ENCODE results near the gene ZNF423. TPM values are rescaled to one million over a fixed set of nuclear protein-coding genes. Genes with fewer than 3 reads are reported as not detected.

The ZNF423 gene
- total RNA-seq = 0.05 TPM in 1 of 2 replicates, not detected in the other

DNA sequence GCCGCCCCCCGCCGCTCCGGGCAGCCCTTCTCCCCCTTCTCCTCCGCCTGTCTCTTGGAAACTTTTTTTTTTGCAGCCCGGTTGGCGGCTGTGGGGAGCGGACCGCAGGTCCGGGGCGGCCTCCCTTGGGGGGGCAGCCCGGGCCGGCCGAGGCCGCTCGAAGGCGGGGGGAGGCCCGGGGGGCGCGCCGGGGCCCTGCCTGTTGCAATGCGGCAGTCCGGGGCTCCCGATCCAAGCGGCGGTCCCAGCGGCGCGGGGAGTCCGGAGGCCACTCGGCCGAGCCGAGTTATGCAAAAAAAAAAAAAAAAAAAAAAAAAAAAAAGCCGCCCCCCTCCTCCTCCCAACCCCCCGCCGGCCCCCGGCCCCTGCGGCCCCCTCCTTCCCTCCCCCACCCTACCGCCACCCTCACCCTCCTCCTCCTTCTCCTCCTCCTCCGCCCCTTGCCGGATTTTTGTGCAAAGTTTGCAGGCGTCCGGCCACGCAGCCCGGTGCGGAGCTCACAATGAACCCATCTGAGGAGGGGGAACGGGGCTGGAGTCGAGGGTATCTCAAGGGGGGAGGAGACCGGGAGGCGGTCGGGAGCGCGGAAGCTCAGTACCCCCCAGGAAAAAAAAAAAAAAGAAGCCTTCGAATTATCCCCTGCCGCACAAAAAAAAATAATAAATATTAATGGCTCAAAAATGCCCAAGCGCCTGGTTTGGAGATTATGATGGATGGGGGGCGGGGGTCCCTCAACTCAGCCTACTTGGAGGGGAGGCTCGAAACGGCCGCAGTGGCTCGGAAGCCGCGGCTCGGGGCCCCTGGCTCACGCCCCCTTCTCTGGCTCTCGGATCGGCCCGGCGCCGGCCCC, at the start of gene ZNF423:
Gene ZNF423, minus strand, starts transcription at position 291 of the 850 bp plus-strand sequence. CDS start 338 bp downstream, outside the sequence.
- intact Hi-C loops (cut with micrococcal nuclease) = loop anchor here (2.0 to 10.0 kb wide), 4 partner anchors 21 to 689 kb away; partner anchors contain the start of genes NKD1 and TENT4B

GRCh38 chr16:49904348-49905062, 48.6 kb upstream of the ZNF423 start:
- intact Hi-C loops (cut with micrococcal nuclease) = no loop called here

- intact Hi-C loops (cut with micrococcal nuclease) = no loop called here
These were observed 47.0 kb upstream of the ZNF423 start for GRCh38 chr16:49902908-49903307.

GRCh38 chr16:49901711-49902110, 45.8 kb upstream of the ZNF423 start:
- intact Hi-C loops (cut with micrococcal nuclease) = no loop called here

DNA sequence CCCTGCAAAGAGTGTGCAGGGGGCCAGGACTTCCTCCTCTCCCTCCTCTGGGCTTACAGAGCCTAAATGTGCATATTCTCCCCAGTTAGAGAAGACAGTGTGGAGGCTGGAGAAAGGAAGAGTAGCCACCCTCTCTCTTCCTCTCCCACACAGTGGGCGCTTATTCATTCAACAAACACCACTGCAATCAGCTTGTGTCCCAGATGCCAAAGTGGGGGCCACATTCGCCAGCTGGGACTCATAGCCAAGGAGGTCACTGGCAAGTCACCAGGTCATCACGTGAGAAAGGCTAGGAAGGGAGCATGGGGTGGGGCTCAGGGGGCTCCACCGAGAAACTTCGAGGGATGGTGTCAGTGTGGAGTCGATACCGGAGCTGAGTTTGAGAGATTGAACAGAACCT, 45.0 kb upstream of the ZNF423 start:
- intact Hi-C loops (cut with micrococcal nuclease) = no loop called here

- intact Hi-C loops (cut with micrococcal nuclease) = no loop called here
These were observed 44.2 kb upstream of the ZNF423 start for GRCh38 chr16:49899991-49900695.

DNA sequence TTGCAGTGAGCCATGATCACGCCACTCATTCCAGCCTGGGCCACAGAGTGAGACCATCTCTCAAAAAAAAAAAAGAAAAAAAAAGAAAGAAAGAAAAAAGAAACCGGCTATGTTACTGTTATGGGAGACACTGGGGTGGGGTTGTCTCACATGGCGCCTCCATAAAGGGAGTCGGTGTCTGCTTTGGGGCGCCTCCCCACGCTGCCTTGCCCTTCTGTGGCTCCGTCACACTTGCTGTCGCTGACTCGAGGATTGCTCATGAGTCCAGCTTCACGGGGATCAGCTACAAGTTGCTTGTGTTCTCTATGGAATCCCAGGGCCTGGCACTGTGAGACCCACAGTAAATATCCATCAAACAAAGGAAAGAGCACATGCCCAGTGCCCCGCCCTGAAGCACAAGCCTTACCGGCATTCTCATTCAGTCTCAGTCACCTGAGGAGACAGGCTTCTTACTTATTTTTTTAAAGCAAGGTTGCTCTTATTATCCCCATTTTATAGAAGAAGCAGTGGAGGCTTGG, 40.6 kb upstream of the ZNF423 start:
- intact Hi-C loops (cut with micrococcal nuclease) = no loop called here

DNA sequence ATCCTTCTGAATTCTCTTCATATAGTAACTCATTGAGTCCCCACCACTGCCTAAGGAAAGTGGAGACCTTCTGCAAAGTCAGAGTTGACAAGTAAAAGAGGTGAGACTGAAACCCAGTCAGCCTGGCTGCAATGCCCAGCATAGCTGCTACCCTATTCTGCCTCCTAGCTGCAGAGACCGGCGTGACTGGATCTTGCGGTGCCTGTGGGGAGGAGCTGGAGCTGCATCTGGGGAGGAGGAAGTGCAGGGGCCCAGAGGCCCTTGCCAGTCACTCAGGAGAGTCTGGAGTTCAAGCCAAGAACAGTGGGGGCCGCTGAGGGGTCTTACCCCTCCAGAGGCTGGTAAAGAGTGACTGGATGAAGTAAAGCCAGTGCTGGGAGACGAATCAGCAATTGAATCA, 35.0 kb upstream of the ZNF423 start:
- intact Hi-C loops (cut with micrococcal nuclease) = no loop called here

DNA sequence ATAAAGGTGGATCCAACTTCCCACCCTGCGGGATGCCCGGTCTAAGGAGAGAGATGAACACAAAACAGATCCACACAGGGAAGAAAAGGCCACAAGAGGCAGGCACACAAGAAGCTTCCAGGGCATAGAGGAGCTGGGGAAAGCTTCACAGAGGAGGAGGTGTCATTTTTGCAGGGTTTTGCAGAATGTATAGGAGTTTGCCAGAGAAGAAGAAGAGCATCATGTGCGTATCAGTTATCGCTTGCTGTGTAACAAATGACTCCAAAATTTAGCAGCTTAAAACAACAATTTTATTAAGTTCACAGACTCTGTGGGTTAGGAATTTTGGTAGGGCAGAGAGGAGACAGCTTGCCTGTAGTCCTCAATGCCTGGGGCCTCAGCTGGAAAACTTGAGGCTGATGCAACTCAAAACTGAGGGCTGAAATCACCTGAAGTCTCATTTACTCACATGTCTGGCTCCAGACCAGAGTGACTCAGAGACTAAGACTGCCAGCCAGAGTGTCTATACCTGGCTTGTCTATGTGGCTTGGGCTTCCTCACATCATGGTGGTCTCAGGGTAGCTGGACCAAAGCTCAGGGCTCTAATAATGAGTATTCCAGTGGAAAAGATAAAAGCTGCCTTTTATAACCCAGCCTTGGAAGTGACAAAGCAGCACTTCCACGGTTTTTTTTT, 33.9 kb upstream of the ZNF423 start:
- intact Hi-C loops (cut with micrococcal nuclease) = no loop called here

DNA sequence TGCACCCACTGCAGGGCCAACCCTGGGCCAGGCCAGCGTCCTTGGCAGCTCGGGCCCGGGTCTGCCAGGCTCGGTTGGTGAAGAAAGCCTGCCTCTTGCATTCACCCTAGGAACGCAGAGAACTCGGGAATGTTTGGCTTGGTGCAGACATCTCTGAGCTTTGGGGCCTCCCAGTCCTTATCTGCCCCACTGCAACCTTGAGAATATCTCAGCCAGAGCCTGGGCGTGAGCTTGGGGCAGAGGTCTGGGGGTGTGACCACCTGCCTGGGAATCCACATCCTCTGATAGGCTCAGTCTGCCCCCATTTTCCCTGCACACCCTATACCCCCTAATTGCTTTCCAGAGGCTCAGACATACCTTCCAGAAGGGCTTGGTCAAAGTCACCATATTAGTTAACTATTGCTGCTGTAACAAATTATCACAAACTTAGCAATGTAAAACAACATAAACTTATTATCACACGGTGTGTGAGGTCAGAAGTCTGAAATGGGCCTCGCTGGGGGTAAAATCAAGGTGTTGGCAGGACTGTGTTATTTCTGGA, 30.7 kb upstream of the ZNF423 start:
- intact Hi-C loops (cut with micrococcal nuclease) = no loop called here

- intact Hi-C loops (cut with micrococcal nuclease) = no loop called here
These were observed 28.4 kb upstream of the ZNF423 start for GRCh38 chr16:49884033-49885015.

DNA sequence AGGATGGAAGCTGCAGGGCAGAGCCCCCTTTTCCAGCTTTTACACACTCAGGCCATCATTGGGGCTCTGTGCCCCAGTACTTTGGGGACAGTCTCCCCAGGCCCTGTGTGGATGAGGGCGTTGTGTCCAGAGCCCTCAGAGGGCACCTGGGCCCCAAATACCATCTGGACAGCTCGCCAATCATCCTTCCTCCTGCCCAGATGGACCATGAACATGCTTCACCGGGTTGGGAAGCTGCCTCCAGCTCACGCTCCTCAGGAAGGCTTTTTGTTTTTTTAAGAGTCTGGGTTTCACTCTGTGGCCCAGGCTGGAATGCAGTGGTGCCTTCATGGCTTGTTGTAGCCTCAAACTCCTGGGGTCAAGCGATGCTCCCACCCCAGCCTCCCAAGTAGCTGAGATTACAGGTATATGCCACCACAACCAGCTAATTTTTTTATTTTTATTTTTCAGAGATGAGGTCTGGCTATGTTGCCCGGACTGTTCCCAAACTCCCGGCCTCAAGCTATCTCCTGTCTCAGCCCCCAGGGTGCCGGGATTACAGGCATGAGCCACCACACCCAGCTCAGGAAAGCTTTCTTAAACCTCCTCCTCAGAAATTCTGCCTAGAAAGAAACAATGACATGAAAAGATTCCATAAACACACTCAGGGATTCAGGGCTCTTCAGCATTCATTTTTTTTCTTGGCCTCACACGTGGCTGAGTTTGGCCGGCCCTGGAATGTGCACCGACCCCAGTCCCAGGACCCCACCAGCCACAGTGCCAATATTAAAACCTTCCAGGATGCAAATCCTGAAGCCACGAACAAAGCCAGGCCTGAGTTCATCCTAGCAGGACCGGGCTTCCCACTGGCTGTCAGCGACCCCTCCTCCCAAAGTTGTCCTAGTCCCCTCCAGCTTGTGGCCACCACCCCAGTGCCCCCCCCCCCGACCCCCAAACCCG, 27.4 kb upstream of the ZNF423 start:
- intact Hi-C loops (cut with micrococcal nuclease) = no loop called here

DNA sequence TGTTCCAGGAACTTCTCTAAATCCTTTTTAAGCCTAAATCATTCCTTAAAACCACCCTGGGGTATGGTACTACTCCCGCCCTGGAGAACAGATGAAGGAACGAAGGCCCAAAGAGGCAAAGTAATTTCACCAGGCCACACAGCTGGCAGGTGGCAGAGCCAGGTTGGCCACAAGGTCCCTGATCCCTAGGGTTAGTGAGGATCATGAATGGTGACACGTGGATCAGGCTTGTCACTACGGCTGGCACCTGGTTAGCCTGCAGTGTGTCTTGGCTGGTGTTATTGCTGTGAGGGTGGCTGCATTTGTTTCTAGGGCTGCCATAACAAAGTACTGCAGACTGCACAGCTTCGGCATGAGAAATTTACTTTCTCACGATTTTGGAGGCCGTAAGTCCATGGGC, 26.0 kb upstream of the ZNF423 start:
- intact Hi-C loops (cut with micrococcal nuclease) = no loop called here

- intact Hi-C loops (cut with micrococcal nuclease) = loop anchor here (5.0 kb wide), 1 partner anchor 471 kb away; no protein-coding TSS in a partner anchor
These were observed 22.6 kb upstream of the ZNF423 start for GRCh38 chr16:49878540-49878939.

DNA sequence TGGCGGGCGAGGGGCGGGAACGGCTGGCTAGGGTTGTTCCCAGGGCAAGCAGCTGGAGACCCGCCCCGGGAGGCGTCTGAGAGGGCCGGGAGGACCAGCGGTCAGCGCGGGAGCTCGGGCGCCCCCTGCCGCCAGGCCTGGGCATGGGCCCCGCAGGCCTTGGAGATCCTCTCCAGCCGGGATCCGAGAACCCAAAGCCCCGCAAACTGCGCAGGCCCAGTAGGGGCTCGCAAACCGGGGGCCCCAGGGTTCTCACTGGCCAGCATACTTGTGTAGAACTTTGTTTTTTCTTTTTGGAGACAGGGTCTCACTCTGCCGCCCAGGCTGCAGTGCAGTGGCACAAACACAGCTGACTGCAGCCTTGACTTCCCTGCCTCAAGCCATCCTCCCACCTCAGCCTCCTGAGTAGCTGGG, 20.8 kb upstream of the ZNF423 start:
- intact Hi-C loops (cut with micrococcal nuclease) = loop anchor here (2.0 to 5.0 kb wide), 2 partner anchors 20 to 469 kb away; partner anchors contain the start of gene ZNF423

DNA sequence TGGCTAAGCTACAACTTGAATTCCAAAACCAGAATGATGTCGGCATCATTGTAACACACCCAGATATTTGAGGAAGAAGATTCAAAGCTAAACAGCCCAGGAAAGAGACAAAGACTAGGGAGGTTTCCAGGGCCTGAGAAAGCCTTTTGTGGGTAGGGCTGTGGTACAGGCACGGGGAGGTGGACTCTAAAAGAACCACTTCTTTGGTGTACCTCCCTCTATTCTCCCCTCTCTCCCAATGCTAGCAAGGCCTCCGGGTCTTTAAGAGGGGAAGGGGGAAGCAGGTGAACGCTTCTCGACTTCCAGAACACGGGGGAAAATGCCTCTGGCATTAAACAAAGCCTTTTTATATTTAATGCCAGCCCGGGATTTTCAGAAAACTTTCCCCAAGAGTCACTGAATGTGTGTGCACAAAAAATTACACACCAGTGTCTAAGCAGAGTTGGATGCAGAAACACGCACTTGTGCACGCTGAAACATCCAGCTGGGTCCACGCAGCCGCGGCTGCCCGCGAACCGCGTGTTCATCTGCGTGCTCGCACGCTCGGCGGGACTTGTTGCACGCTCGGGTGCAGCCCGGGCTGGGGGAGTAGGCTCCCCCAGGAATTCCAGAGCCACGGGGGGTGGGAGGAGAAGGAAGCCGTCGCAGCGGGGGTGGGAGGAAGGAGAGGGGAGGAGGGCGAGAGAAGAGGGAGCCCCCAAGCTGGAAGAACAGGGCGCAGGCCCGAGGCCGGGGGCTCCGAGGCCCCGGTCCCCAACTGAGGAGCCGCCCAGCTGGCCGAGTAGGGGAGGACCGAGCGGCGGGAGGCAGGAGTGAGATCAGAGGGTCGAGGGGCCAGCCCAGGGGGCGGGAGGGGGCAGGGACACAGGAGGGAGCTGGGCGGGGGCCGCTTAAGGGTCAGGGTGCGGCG, 20.1 kb upstream of the ZNF423 start:
- intact Hi-C loops (cut with micrococcal nuclease) = loop anchor here (2.0 to 5.0 kb wide), 2 partner anchors 19 to 469 kb away; partner anchors contain the start of gene ZNF423

Data from T-helper 2 cell treated with Interferon-gamma antibody and Interleukin-4, amounts not matched to agents 100 ng/mL and 5 ng/mL, for 36 hours (primary cell).